Stimulated activated CD8-positive, alpha-beta memory T cell treated with anti-CD3 and anti-CD28 coated beads, Interleukin-12 subunit alpha, Interleukin-12 subunit beta, amount 100 ng/mL, for 4 hours (primary cell): ENCODE data around the gene CHST1.

ENCODE experiments used
- DNase-seq: peaks from one replicate; pipeline ENCODE4 v3.0.0-alpha.2; 2020; ENCODE audit warnings: low read depth

The CHST1 gene

DNA sequence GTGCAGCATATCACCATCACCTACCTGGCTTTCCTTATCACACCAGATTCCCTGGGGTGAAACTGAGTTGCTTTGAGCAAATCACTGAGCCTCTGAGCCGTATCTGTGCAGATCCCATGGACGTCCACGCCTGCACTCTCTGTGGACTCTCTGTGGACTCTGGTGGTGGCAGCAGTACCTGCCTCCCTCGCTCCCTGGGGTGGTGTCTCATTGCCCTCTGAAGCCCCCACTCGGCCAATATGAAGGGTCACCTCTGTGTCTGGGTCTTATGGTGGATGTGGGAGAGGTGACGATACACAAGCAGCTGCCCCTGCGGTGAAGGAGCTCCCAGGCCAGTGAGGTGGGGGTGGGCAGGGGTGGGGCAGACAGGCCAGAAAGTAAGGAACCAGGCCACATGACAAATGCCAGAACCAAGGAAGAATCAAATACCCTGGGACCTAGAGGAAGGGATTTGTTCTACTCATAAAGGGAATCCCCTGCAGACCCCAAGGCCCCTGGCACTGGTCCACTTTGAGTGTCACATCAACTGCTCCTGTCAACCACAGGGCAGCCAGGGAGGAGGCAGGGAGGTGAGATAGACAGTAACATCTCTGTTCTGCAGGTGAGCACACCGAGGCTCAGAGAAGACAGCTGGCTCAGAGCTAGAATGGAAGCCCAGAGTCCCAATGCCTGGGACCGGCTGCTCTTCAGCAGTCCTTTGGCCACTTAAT, 9.2 kb upstream of the CHST1 start:
- DNase-seq, result no peak

GRCh38 chr11:45673441-45673840, 8.0 kb upstream of the CHST1 start:
- DNase-seq, result no peak

- DNase-seq, result no peak
These were observed 7.2 kb upstream of the CHST1 start for GRCh38 chr11:45672593-45672992.

- no peak for DNase-seq
These were observed 6.1 kb upstream of the CHST1 start for GRCh38 chr11:45671246-45672171.

DNA sequence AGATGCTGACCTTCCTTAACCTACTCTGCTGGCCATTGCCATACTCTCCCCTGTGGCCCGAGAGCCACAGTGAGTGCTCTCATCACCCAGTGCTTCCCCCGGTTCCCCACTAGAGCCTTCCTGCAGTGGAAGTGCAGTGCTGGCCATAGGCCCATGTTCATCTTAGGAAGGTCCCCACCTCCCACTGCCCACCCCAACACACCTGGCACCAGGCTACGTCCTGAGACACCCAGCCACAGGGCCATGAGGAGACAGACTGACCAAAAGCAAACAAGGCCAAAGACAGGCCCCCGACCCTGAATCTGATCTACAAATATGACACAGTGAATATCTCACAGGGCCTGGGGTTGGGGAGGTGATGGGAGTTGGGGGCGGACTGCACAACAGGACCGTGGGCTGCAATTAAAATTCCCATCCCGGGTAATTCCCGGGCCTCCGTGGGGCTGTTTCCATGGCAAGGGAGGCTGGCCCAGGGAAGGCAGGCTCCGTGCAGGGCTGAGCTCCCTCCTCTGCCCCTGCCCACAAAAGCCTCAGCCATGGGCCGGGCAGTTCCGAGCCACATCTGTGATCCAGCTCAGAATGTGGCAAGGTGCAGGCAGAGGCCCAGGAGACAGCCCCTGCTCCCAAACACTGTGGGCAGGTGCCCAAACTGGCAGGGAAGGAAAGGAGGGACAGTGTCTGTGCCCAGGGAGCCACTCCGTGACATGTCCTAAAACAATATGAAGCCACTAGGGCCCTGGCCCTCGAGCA, 5.1 kb upstream of the CHST1 start:
- no peak for DNase-seq

DNA sequence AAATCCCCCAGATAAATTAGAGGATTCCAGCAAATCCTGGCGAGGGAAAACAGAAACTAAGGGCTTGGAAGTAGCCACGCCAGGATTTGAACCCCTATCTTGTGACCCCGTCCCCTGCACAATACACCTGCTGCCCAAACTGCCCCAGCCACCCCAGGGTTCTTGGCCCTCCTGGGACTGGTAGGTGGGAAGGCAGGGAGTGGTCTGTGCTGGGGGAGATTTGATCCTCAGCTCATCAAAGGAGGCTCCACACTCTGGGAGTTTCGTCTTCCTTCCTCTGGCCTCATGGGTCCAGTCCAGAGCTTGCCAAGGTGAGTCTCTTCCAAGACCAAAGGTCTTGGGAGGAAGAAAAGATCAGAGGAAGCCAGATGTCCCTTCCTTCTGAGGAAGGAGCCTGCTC, 4.5 kb upstream of the CHST1 start:
- no peak for DNase-seq

- DNase-seq, result no peak
These were observed 3.7 kb upstream of the CHST1 start for GRCh38 chr11:45669146-45669545.

GRCh38 chr11:45667929-45668680, 2.7 kb upstream of the CHST1 start:
- no peak for DNase-seq

DNA sequence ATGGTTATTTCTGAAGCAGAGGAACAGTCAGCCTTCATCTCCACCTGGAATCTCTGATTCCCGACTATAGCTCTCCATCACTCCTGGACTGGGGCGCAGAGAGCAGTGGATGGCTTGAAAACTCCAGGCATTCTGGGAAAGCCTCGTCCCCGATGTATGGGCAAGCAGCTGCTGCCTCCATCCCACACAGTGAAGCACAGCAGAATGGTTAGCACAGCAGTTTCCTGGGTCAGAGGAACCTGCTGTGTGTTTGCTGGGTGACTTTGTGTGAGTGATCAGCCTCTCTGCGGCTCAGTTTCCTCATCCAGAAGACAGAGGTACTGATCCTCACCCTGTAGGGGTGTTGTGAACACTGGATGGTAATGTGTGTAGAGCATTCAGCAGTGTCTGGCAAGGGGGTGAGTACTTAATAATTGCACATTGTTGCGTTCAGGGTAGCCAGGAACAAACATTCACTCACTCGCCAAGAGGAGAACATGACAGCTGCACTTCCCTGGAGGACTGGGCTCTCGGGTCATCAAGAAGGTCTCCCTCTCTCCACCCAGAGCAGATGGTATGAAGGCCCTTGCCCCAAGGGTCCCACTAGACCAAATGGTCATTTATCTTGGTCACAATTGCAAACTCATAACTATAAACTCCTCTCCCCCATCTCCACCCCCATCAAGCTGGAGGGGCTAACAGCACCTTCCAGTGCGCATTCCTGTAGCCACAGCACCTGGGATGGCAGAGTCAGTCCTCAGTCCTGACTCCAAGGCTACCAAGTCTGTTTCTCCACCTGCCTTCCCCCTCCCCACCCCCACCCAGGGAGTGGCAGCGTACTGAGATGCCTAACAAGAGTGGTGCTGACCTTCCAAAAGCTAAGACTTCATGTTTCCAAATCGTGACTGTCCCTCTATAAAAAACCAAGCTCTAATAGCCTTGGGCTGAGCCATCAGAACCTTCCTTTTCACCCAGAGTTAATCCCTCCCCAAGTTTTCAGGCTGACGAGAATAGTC, 1.5 kb upstream of the CHST1 start:
- no peak for DNase-seq

DNA sequence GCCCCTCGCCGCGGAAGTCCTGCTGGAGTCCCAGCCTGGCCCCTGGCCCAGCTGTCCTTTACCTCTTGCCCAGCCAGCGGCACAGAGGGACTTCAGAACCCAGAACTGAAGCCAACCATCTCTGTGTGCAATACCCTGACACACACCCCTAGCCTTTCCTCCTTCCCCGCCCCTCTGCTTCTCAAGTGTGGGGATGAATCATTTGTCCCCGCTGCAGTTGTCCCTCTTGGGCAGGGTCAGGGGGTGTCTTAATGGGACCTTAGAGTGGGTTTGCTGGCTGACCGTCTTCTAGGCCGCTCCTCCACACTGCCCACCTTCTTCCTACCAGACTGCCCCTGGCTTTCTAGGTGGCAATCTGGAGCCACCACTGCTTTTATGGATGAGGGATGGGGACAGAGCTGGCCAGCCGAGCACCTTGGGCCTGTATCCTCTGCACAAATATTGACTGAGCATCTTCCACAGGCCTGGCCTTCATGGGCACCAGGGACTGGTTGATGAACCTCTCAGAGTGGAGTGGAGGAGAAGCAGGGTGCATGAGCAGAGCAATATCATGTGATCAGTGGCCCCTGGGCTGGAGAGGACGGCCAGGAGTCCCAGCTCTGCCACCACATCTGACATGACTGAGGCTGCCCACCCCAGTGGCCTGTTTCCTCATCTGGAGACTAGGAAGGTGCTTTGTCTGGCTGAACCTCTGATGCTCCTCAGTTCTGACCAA, 668 bp upstream of the CHST1 start:
- DNase-seq, result no peak

DNA sequence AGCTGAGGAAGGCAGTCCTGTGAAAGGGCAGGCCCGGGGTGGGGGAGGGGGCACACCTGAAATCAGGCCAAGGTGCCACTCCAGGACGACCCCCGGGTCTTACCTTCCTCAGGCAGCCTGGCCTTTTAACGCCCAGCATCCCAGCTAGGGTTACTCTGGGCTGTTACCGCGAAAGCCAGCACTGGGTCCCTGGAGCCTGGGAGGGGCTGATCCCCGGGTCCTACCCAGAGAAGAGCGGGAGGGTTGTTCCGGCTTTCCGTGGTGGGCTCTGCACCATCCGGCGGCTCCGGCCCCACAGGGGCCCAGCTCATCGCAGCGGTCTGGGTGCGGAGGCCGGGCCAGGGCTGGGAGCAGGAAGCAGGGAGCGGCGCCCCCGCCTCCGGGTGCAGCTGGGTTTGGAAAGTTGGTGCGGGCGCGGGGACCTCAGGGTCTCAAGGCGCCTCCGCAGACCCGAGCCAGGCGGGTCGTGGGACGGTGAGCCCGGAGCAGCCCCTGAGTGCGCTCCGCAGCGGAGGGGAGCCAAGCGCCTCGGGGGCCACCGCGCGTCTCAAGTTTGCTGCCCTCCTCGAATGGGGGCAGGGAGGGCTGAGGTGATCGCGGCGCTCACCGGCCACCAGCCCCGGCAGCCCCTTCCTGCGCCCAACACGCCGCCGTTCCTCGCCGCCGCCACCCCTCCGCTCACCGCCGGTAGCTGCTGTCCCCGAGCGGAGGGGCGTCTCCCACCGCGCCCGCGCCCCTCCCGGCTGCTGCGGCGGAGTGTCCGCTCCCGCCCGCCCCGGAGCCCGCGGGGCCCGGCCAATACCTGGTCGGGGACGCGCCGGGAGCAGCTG, 831 bp downstream of the CHST1 start:
- DNase-seq, result no peak

DNA sequence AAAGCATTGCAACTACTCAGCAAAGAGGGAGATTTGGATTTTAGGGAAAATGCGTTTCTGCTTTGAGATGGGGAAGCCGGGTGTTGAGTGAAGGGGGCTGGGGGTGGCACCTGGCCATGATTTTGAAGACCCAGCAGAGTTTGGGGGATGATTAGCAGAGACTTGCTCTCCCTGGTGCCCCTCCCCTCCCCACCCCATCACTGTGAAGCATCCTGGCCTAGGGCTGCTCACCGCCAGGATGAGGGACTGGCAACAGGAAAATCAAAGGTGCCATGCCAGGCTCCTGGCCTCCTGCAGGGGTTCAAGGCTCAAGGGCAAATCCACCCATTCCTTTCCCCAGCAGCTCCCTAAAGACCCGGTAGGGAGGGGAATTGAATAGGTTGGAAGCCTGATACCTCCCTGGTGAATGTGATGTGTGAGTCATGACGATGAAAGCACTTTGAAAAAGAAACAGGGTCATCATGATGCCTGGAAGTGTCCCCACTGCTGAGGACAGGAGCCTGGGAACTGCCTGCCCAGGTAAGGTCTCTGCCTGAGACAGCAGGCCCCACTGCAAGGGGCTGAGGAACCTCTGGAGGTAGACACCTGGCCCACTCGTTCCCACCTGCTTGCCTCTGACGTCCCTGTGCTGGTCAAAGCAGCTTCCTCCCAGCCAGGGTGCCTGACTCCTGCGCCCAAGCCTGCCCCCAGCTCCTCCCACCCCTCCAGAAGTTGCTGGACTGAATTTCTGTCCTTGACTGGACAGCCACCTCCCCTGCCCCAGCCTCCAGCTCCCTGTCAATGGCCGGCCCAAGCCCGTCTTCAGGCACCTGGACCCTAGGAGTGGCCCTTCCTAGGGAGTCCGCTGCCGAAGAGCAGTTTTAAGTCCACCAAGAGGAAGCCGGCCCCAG, 1.7 kb downstream of the CHST1 start:
- no peak for DNase-seq

DNA sequence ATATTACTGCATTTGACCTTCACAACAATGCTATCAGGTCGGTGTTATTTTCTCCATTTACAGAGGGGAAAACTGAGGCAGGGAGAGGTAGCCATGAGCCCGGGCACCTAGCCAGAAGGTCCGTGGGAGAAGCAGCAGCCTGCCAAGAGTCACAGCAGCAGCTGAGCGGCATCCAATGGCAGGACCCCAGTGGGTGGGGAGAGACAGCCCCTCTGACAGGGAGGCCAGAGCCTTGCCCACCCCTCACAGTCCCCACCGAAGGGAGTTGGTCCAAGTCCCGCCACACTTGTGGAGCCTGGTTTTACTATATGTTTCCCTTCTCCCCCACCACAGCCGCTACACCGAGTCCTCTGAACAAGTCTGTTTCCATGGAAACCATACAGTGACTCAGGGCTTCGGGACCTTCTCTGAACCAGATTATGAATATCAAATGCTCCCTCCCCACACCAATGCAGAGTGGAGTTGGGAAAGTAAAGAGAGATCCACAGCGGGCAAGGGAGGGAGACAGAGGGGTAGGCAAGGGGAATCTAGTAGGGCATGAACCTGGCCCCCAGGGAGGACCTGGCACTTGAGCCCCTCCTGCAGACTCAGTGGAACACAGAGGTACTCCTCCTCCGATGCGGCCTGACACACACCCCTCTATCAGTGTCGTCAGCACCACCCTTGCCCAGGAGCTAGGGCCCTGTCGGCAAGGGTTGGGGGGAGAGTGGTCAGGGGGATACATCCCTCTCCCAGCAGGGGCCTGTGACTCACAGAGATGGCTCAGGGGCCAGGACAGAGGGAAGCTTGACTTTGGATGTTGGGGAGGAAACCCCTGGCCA, 2.5 kb downstream of the CHST1 start:
- no peak for DNase-seq

- no peak for DNase-seq
These were observed 3.2 kb downstream of the CHST1 start for GRCh38 chr11:45662096-45662664.

DNA sequence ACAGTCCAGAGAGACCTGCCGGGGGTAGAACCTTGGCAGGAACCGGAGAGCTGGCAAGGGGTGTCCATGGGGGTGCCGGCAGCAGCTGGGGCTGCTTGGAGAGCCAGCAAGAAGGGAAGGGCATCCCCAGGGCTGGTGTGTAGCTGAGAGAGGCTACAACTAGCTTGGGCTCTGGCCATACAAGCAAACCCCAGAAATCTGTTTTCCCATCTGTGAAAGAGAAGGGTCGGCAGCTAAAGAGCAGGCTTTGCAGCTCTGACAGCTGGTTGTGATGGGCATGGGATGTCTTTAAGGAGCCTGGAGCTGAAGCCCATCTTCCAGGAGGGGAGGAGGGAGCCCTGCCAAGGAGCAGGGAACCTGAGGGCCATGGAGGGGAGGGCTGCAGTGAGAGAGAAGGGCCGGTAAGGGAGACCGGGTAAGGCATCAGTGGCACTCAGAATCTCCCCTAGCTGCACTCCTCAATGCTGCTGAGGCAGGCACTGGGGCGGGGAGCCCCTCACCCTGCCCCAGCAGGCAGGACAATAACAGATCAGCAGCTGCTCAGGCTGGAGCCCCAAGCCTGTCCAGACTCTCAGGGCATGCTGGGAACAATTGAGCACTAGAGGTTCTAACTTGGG, 3.9 kb downstream of the CHST1 start:
- no peak for DNase-seq

DNA sequence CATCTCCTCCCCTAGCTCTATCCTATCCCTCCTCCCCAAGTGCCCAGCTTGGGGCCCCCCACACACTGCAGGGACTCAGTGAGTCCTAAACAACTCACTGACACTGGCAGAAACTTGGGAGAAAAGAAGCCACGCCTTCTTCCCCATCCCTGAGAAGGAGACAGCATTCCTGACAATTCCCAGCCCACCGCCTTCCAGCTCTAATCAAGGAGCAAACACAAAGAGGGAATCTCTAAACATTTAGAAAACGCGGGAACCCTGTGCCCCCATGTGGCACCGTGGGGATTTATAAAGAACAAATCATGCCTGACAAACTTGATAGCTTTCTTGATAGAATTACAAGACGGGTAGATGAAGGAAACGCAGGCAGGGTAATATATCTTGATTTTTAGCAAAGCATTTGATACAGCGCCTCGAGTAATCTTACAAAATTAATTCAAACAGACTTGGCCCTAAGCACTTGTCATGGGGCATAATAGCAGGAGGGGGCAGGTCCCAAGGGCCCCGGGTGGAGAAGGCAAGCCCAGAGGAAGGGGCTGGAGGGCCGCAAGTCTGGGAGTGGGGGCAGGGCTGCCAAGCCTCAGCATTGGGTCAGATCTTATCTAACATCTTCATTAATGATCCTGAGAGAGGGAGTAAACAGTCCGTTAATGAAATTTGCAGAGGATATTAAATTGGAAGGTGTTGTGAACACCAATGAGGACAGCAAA, 4.5 kb downstream of the CHST1 start:
- DNase-seq, result no peak
